Right ventricle myocardium superior (tissue), 1 donor: Measurements from ENCODE around the gene NPFFR1. TPM values are rescaled to one million over a fixed set of nuclear protein-coding genes. Genes with fewer than 3 reads are reported as not detected.

ENCODE experiments used
- total RNA-seq: library from RNA; stranded (reverse); fragmentation: NEBNext Ultra II Directional; extraction: Animal tissue kit (Norgen Biotek cat#: 25700); gene quantifications from one replicate; pipeline ENCODE4 v1.2.1, GENCODE V29; 2021
- donor health status: DM: no; HTN: yes; CAD: no; lungs with severe emphysema.

The NPFFR1 gene
- total RNA-seq, 1 donor from 2014 or later: 0.03 TPM

Other genes with a start within 250 kb of the NPFFR1 start
- 13.2 TPM for gene MACROH2A2, start 231.2 kb downstream of the NPFFR1 start, total RNA-seq
- 20.2 TPM for gene AIFM2, start 151.2 kb downstream of the NPFFR1 start, total RNA-seq
- 5.9 TPM for gene TYSND1, start 137.3 kb downstream of the NPFFR1 start, total RNA-seq
- 72.7 TPM for gene SAR1A, start 113.5 kb downstream of the NPFFR1 start, total RNA-seq
- gene PPA1, start 50.6 kb downstream of the NPFFR1 start, total RNA-seq: 96.6 TPM
- gene LRRC20, start 98.6 kb upstream of the NPFFR1 start, total RNA-seq: 59.9 TPM
- gene EIF4EBP2, start 120.1 kb upstream of the NPFFR1 start, total RNA-seq: 92.7 TPM
- not detected for gene NODAL, start 157.7 kb upstream of the NPFFR1 start, total RNA-seq
- gene PALD1, start 194.8 kb upstream of the NPFFR1 start, total RNA-seq: 4.6 TPM